Keratinocyte (primary cell): ENCODE results near the gene ORM1. TPM values are rescaled to one million over a fixed set of nuclear protein-coding genes. Genes with fewer than 3 reads are reported as not detected.

Experiments
- DNase-seq: peaks from one replicate; pipeline ENCODE4 v3.0.0-alpha.2; 2011; ENCODE audit warnings: low read depth, missing footprints, low spot score
- FAIRE-seq: peaks from 2 replicates; lab custom pipeline; 2011; peaks lifted over from hg19 to GRCh38; lab: Jason Lieb, UNC
- H2AFZ ChIP-seq: 2 replicates; pipeline ENCODE4 v1.6.0; 2012; ENCODE audit warnings: low read length, control low read depth, inconsistent platforms; ENCODE audit not compliant: control insufficient read depth
- H3K27ac ChIP-seq: 2 replicates; pipeline ENCODE4 v1.5.1; 2011; ENCODE audit warnings: low read length; ENCODE audit not compliant: control insufficient read depth, insufficient read depth
- H3K27me3 ChIP-seq: 3 replicates; pipeline ENCODE4 v1.6.0; 2011; ENCODE audit warnings: low read length; ENCODE audit not compliant: control insufficient read depth, insufficient read depth; ENCODE audit errors: extremely low read depth
- H3K36me3 ChIP-seq, 2 experiments: 2 replicates in 1 of 2; 3 replicates in 1 of 2; pipeline ENCODE4 v1.5.1; 2011; ENCODE audit warnings: low read length in 2 of 2, mild to moderate bottlenecking in 1 of 2; ENCODE audit not compliant: control insufficient read depth in 2 of 2, insufficient read depth in 2 of 2; ENCODE audit errors: extremely low read depth in 1 of 2
- H3K4me1 ChIP-seq: 3 replicates; pipeline ENCODE4 v1.5.1; 2011; ENCODE audit warnings: low read length; ENCODE audit not compliant: control insufficient read depth, insufficient read depth; ENCODE audit errors: extremely low read depth
- H3K4me2 ChIP-seq: 3 replicates; pipeline ENCODE4 v1.6.0; 2011; ENCODE audit warnings: low read depth, low read length; ENCODE audit not compliant: control insufficient read depth, insufficient read depth; ENCODE audit errors: extremely low read depth
- H3K4me3 ChIP-seq, 3 experiments: fragments of 200-600 bp in 1 of 3; sonication (generic) in 1 of 3; 2 replicates in 2 of 3; 3 replicates in 1 of 3; pipeline ENCODE4 v1.5.1; 2011 to 2016; ENCODE audit warnings: low read length in 3 of 3, mild to moderate bottlenecking in 3 of 3, control low read depth in 2 of 3, inconsistent platforms in 1 of 3, low read depth in 1 of 3, mixed read lengths in 1 of 3, mixed run types in 1 of 3, moderate library complexity in 1 of 3; ENCODE audit not compliant: control insufficient read depth in 2 of 3, insufficient read depth in 2 of 3; ENCODE audit errors: extremely low read depth in 1 of 3
- H3K79me2 ChIP-seq: 2 replicates; pipeline ENCODE4 v1.6.0; 2012; ENCODE audit warnings: low read length; ENCODE audit not compliant: control insufficient read depth, insufficient read depth
- H3K9ac ChIP-seq: 3 replicates; pipeline ENCODE4 v1.6.0; 2011; ENCODE audit warnings: low read length; ENCODE audit not compliant: control insufficient read depth, insufficient read depth; ENCODE audit errors: extremely low read depth
- H3K9me1 ChIP-seq: 3 replicates; pipeline ENCODE4 v1.6.0; 2011; ENCODE audit warnings: low read length; ENCODE audit not compliant: control insufficient read depth, insufficient read depth; ENCODE audit errors: extremely low read depth
- H3K9me3 ChIP-seq: 2 replicates; pipeline ENCODE4 v1.5.1; 2012; ENCODE audit warnings: low read depth, low read length; ENCODE audit not compliant: control insufficient read depth
- H4K20me1 ChIP-seq: 3 replicates; pipeline ENCODE4 v1.6.0; 2011; ENCODE audit warnings: low read length; ENCODE audit not compliant: control insufficient read depth, insufficient read depth; ENCODE audit errors: extremely low read depth
- EZH2 ChIP-seq: IDR thresholded peaks from one replicate; pipeline ENCODE4 v1.6.1; 2012; ENCODE audit warnings: inconsistent platforms, mild to moderate bottlenecking, low read length, moderate library complexity
- dilution Hi-C: fragments of 300-500 bp; cut with MboI; formaldehyde crosslinking; loops from one replicate; pipeline ENCODE4 v1.7.0; 2020; ENCODE audit warnings: low sequenced_read_pairs; ENCODE audit not compliant: extremely low pct_ligation_motif_present
- polyA plus RNA-seq, 5 experiments: library from polyadenylated mRNA; depleted of rRNA in 3 of 5; stranded (reverse) in 3 of 5; stranded (forward) in 1 of 5; unstranded in 1 of 5; fragments of >200 nt; gene quantifications; 1 replicate in 1 of 5; 2 replicates in 3 of 5; 3 replicates in 1 of 5; pipeline versions ENCODE4 v1.2.1 to v1.2.3, GENCODE V29; 2011 to 2012; ENCODE audit warnings: missing spikeins in 2 of 5, low read depth in 1 of 5, low replicate concordance in 1 of 5
- TF ChIP-seq, protein P1 (sequence below), 3 experiments: IDR thresholded peaks in 1 of 3; conservative IDR thresholded peaks in 1 of 3; optimal IDR thresholded peaks in 1 of 3; 2 replicates in 2 of 3; 3 replicates in 1 of 3; pipeline versions ENCODE3 to v1.5.1; 2011; ENCODE audit warnings: low read length in 3 of 3, mild to moderate bottlenecking in 3 of 3, moderate library complexity in 2 of 3, control low read depth in 1 of 3, inconsistent platforms in 1 of 3; ENCODE audit not compliant: insufficient read depth in 2 of 3; ENCODE audit errors: extremely low read depth in 1 of 3

ORM1 gene
- polyA plus RNA-seq, 1 donor (not counting 4 experiments of a cell fraction or from before 2014, with no cell fraction given): not detected

- FAIRE-seq: peak; percentile 36
- H3K27me3 ChIP-seq: no peaks in the 10 kb centered on the region
- H3K9me3 ChIP-seq: no peaks in the 10 kb centered on the region
- peaks cover 2% of the 10 kb centered on the region for H3K79me2 ChIP-seq
- H3K27ac ChIP-seq: no peak overlapping the region
- no peaks in the 10 kb centered on the region for H3K9me1 ChIP-seq
- no peak overlapping the region for H3K4me2 ChIP-seq
- no peak for DNase-seq
- H3K9ac ChIP-seq: no peak overlapping the region
- H2AFZ ChIP-seq: no peak overlapping the region
- no peak for TF ChIP-seq EZH2
- TF ChIP-seq, protein P1, sequence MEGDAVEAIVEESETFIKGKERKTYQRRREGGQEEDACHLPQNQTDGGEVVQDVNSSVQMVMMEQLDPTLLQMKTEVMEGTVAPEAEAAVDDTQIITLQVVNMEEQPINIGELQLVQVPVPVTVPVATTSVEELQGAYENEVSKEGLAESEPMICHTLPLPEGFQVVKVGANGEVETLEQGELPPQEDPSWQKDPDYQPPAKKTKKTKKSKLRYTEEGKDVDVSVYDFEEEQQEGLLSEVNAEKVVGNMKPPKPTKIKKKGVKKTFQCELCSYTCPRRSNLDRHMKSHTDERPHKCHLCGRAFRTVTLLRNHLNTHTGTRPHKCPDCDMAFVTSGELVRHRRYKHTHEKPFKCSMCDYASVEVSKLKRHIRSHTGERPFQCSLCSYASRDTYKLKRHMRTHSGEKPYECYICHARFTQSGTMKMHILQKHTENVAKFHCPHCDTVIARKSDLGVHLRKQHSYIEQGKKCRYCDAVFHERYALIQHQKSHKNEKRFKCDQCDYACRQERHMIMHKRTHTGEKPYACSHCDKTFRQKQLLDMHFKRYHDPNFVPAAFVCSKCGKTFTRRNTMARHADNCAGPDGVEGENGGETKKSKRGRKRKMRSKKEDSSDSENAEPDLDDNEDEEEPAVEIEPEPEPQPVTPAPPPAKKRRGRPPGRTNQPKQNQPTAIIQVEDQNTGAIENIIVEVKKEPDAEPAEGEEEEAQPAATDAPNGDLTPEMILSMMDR (optimal IDR thresholded peaks at IDR 0.05 in 1 of 3, IDR thresholded peaks at IDR 0.05 in 1 of 3, conservative IDR thresholded peaks at IDR 0.05 in 1 of 3; ENCODE audit: extremely low read depth in 1 of 3, insufficient read depth in 2 of 3, low read length in 3 of 3): no peak
- peaks cover 57% of the 10 kb centered on the region for H3K4me1 ChIP-seq
- no peak overlapping the region for H3K4me3 ChIP-seq
- H3K36me3 ChIP-seq: peaks cover 6 to 7% of the 10 kb centered on the region in 2 experiments
- dilution Hi-C loops: no loop called here
- H4K20me1 ChIP-seq: no peaks in the 10 kb centered on the region
These were observed 42.0 kb upstream of the ORM1 start for GRCh38 chr9:114280636-114281472.

DNA sequence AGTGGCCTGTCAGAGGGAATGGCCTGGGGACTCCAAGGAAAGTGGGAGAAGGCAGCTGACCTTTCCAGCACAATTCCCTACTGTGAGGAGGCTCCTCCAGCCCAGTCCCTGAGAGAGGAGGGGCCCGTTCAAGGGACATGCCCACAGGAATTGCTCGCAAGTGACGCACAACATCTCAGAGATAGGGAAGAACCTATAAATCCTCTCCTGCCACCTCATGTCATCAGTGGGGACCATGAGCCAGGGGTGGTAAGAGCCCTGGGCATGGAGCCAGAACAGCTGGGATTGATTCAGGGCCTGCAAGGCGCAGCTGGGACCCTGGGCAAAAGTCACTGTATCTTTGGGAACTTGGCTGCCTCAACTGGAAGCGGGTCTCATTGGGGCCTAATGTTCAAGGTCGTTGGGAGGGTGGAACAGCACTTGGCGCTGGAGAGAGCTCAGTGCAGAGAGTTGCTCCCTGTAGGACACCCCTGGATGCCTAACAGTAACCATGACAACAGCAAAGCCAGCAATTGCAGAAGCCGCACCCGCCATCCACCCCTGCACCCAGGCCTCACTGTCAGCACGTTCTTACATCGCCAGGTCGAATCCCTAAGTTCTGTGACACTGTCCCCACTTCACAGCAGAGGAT is 41.3 kb upstream of the ORM1 start:
- Histone ChIP-seq H4K20me1 (no peaks in the 10 kb centered on the region), H3K4me1 (peaks cover 50% of the 10 kb centered on the region), H3K79me2 (peaks cover 2% of the 10 kb centered on the region), H3K27me3 (no peaks in the 10 kb centered on the region), H3K36me3 (peaks cover 3 to 8% of the 10 kb centered on the region in 2 experiments), H2AFZ (no peak overlapping the region), H3K9me1 (no peaks in the 10 kb centered on the region), H3K4me2 (no peak overlapping the region), H3K9me3 (no peaks in the 10 kb centered on the region), H3K27ac (peak overlapping the region; percentile 6), H3K4me3 (no peak overlapping the region), H3K9ac (no peak overlapping the region)
- FAIRE-seq (no peak), DNase-seq (no peak)
- dilution Hi-C loops: no loop called here
- TF ChIP-seq, protein P1 (optimal IDR thresholded peaks at IDR 0.05 in 1 of 3, IDR thresholded peaks at IDR 0.05 in 1 of 3, conservative IDR thresholded peaks at IDR 0.05 in 1 of 3; ENCODE audit: extremely low read depth in 1 of 3, insufficient read depth in 2 of 3, low read length in 3 of 3): no peak
- no peak for TF ChIP-seq EZH2
